KG1 (cell line): ENCODE data around the gene BBLN.
A peak's percentile ranks its signal among the peaks of the same experiment; 100 is the strongest.
"Not testable (repeated sequence)": the region's sequence is repeated elsewhere in the genome, so short reads cannot be mapped to it uniquely, and the experiment has no call there.

ENCODE experiments used
- DNase-seq: peaks from one replicate; lab custom pipeline; 2025; lab: John Stamatoyannopoulos, UW

Gene BBLN, protein sequence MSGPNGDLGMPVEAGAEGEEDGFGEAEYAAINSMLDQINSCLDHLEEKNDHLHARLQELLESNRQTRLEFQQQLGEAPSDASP

DNA sequence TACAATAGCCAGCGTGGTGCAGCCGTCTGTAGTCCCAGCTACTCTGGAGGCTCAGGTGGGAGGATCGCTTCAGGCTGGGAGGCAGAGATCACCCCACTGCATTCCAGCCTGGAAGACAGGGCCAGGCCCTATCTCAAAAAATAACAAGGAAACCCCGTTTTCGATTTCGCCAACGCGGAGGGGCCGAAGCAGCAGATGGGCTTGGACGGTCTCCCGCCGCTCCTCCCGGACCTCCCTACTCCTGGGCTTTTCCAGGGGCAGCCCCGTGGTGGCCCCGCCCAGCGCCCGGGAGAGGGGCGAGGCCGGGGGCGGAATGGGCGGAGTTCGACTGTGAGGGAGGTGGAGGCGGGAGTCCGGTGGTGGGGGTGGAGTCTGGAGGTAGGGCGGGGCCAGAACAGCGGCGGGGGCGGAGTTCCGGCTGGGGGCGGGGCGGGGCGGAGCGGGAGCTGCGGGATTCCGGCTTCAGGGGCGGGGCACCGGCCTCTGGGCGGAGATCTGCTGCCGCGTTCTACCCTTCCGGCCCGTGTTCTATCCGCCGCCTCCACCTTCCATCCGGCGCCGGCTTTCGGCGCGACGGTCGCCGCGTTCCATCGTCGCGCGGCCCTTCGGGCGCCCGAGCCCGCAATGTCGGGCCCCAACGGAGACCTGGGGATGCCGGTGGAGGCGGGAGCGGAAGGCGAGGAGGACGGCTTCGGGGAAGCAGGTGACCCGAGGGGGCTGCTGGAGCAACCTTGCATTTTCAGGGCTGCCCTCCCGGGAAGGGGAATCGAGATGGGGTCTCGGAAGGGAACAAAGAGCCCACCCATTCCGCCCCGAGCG lies at the start of gene BBLN:
Gene BBLN (plus strand): TSS at position 482 of the 819 bp plus-strand sequence. CDS start 143 bp downstream, at position 625.
- DNase-seq = peak; percentile 67

GRCh38 chr9:128111726-128112125 lies 48.3 kb upstream of the BBLN start:
- DNase-seq = not testable (repeated sequence)

- DNase-seq = no peak
Observed at GRCh38 chr9:128113526-128114325, 46.3 kb upstream of the BBLN start.

DNA sequence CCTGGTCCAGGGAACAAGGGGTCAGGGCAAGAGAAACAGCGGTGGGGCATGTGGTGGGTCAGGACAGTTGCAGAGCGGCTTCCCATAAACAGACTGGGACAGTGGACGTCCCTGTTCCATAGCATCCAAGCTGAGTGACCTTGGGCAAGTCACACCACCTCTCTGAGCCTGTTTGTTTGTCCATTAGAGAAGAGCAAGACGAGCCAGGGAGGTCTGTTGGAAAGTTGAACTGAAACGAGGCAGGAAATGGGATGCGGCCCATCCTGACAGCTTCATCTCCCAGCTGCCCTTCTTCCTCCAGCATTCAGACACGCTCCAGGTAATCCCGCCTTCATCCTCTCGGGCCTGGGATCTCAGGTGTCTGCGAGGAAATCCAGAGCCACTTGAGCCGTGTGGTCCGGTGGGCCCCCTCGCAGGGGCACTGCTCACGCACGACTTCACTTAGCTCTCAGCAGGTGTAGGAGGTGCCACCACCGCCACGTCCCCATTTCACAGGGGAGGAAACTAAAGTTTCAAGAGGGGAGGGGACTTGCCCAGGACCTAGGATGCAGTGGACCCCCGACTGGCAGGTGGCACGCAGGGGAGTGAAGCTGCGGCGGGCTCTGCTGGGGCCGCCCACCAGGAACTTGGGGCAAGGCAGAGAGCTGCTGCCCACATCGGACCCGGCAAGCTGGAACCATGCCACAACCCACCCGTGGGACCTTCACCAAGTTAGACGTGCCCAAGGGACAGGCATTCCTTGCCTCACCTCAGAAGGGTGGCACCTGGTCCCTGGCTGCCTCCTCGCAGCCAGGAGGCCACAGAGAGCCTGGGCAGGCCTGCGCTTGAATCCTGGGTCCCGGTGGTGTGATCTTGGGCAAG lies 45.5 kb upstream of the BBLN start:
- DNase-seq = no peak

- no peak for DNase-seq
Observed at GRCh38 chr9:128115187-128116103, 44.6 kb upstream of the BBLN start.

DNA sequence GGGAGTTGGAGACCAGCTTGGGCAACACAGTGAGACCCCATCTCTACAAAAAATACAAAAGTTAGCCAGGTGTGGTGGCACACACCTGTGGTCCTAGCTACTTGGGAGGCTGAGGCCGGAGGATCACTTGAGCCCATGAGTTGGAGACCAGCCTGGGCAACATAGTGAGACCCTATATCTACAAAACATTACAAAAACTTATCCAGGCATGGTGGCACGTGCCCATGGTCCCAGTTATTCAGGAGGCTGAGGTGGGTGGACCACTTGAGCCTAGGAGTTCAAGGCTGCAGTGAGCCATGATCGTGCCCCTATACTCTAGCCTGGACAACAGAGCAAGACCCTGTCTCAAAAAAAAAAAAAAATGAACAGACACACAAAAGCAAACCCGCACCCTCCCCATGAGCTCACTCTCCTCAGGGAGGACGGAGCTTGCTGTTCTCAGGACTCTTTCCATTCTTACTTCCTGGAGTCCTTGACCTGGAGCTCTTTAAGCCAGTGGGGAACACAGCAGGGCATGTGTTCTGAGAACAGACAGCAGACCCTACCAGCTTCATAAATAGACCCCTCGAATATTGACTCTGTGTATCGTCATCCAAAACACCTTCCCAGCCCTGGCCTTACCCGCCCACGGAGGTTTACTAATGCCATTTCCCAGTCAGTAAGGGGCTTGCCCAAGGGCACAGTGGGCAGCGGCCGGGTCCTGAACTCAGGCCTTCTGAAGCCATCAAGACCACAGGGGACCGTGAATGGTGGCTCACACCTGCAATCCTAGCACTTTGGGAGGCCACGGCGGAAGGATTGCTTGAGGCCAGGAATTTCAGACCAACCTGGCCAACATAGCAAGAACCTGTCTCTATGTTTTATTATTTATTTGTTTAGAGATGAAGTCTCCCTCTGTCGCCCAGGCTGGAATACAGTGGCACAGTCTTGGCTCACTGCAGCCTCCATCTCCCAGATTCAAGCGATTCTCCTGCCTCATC lies 43.7 kb upstream of the BBLN start:
- DNase-seq = no peak

DNA sequence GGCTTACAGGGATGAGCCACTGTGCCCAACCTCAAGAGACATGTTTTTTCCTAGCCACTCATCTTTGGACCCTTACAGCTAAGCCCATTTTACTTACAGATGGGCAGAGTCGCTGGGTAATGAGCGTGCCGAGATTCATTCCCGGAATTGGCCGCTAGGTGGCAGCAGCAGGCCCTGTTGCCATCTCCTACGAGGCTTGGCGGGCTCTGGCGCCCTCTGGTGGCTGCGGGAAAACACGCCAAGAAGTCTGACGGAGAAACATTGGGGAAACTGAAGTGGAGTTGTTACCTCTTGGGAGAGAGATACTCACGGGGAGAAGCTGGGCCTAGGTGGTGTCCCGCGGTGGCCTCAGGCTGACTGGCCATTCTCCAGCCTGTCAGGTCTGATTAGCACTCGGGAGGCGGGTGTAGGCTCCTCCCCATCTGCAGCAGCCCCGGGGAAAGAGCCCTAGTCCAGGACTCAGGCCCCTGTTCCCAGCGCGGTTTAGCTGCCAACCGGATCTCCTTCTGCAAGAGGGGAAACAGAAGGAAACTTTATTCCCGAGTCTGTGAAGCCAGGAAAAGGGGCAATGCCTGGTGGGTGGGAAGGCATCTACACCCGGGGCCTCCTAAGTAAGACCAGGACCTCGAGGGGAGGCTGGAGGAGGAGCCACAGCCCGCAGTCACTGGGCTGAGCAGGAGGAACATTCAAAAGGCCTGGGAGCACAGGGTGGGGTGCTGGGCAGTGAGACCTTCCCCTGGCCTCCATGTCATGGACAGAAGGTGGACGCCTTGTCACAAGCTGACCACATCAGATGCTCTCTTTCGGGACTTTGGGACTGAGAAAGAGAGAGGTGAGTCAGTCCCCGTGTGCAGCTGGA lies 42.2 kb upstream of the BBLN start:
- DNase-seq = peak; percentile 93

DNA sequence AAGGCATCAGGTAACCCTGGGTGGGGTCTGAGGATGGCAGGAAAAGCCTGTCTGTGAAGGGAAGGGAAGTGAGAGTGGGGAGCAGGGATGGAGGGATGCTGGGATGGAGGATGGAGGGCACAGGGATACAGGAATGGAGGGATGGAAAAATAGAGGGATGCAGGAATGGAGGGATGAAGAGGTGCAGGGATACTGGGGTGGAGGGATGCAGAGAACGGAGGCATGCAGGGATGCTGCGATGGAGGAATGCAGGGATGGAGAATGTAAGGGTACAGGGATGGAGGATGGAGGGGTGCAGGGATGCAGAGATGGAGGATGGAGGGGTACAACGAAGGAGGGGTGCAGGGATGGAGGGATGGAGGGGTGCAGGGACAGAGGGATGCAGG lies 41.6 kb upstream of the BBLN start:
- DNase-seq = no peak

GRCh38 chr9:128118971-128119665 lies 40.9 kb upstream of the BBLN start:
- DNase-seq = no peak

DNA sequence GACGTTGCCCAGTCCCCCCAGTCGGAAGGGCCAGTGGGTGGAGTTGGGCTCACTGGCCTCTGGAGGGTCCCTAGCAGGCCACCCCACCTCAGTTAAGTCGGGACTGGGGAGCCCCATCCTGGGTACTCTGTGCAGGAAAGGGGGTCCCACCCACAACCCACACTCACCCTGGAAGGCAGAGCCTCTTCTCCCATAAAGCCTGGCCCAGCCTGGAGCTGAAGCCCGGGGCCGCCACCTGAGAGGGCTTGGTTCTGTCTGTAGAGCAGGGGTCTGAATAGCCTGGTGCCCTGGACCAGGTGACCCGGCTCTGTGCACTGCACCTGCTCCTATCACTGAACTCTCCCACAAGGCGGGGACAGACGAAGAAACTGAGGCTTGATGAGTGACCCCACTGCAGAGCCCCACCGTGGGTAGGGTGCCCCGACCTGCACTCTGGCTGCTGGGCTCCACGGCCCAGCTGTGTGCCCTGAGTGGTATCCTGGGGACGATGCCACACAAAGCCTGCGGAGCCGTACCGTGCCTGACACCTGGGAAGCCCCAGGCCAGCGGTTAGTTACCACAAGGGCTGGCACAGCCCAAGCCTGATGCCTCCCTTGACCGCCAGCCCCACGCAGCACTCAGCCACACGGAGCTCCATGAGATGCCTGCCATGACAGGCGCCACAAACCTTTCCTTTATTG lies 39.9 kb upstream of the BBLN start:
- no peak for DNase-seq

- no peak for DNase-seq
Observed at GRCh38 chr9:128120741-128121465, 39.2 kb upstream of the BBLN start.

DNA sequence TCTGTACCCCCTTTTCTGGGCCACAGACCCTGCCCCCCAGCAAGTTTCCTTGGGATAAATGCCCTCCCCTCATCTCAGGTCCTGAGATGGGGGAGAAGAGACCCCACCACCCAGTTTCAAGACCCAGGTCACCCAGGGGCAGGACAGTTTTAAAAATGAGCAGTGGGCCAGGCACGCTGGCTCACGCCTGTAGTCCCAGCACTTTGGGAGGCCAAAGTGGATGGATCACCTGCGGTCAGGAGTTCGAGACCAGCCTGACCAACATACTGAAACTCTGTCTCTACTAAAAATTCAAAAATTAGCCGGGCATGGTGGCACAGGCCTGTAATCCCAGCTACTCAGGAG lies 38.6 kb upstream of the BBLN start:
- no peak for DNase-seq

- DNase-seq = no peak
Observed at GRCh38 chr9:128121924-128122808, 37.9 kb upstream of the BBLN start.

DNA sequence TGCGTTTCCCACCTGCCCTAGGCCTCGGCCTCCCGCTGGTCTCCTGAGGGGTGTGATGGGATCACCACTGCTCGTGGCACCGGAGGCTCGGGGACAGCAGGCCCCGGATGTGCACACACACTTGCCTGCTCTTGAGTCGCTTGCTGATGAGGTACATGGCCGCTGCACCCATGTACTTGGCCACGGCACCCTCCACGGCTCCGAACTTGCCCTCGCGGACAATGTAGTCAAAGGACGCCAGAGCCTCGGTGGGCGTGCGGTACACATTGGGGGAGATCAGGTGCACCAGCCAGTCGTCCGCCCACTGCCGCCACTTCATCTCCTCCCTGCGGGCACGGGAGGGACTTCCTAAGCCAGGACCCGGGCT lies 37.3 kb upstream of the BBLN start:
- DNase-seq = no peak

- no peak for DNase-seq
Observed at GRCh38 chr9:128123451-128124080, 36.5 kb upstream of the BBLN start.

DNA sequence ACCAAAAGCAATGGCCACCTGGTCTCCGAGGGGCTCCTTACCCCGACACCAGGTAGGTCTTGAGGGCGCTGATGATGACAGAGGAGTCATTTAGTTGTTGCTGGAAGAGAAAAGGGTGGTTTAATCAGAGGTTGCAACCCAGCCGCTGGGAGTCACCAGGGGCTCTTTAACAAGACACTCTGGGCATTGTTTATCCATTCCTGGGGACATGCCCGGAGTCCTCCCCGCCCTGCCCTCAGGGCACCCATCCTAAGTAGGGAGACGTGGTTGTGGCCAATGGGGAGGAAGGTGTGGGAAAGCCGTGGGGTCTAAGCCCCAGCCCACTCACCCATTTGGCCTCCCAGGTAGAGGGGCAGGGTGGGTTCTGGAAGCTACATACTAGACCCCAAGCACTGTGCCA lies 35.6 kb upstream of the BBLN start:
- DNase-seq = no peak
